ENCODE data around the gene PRKCSH. TPM values are rescaled to one million over a fixed set of nuclear protein-coding genes. Genes with fewer than 3 reads are reported as not detected.
A peak's percentile ranks its signal among the peaks of the same experiment; 100 is the strongest.
"Not testable (repeated sequence)": the region's sequence is repeated elsewhere in the genome, so short reads cannot be mapped to it uniquely, and the experiment has no call there.

Gene PRKCSH
- total RNA-seq, 1 experiment from 2014 or later: 431 TPM

DNA sequence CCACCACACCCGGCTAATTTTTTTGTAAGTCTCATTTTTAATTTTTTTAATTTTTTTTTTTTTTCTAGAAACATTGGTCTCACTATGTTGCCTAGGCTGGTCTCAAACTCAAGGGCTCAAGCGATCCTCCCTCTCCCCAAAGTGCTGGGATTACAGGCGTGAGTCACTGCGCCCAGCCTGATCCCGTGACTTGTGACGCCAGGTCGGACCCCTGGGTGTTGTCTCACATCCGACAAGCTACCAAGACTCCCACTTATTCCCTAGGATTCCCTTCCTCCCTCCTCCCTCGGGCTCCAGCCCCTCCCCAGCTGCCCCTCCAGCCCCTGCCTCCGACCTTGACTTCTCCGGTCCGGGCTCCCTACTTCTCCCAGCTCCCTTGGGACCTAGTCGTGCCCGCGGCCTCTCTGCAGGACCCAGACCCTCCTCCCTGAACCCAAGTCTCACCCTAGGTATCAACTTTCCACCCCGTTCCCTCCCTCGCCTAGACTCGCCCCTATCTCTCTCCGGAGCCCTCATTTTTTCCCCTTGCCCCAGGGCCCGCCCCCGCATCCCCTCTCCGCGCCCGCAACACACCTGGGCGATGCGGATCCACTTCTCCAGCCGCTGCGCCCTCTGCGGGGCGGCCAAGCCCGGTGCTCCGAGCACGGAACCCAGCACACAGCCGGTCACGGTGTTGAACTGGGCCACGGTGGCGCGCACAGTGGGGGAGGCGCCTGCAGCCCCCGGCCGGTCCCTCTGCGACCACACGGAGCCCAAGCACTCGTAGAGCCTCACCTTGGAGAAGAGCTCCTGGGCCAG lies 29.4 kb upstream of the PRKCSH start:
- H2AK5ac ChIP-seq (ENCODE audit: insufficient read length, low read length): no peak overlapping the region
- H2BK20ac ChIP-seq (ENCODE audit: low read depth, low read length, poor library complexity, severe bottlenecking): no peak overlapping the region
- no peak overlapping the region for H4K8ac ChIP-seq (replicated peaks; ENCODE audit: insufficient read length, low read depth, low read length)
- DNase-seq: peak; percentile 79
- no peaks in the 10 kb centered on the region for H3K4me1 ChIP-seq (ENCODE audit: insufficient read depth, low read length)
- H3K4me2 ChIP-seq (ENCODE audit: insufficient read depth, insufficient read length, low read length): no peak overlapping the region
- no peaks in the 10 kb centered on the region for H3K79me2 ChIP-seq (ENCODE audit: insufficient read depth, low read length)
- H4K5ac ChIP-seq (ENCODE audit: insufficient read length, low read depth, low read length): no peak overlapping the region
- Mint-ChIP-seq H3K4me3 (peak overlapping the region in 1 of 2 experiments; percentile 61; a peak in 1 of 5 replicates), H3K4me1 (peaks cover 2 to 6% of the 10 kb centered on the region in 2 experiments; a peak in 1 of 4 replicates), H3K27me3 (ENCODE audit: low read depth) (no peaks in the 10 kb centered on the region), H3K9me3 (no peaks in the 10 kb centered on the region), H3K36me3 (ENCODE audit: insufficient read depth in 1 of 3, low read depth in 3 of 3) (peaks cover 9 to 50% (median 36%) of the 10 kb centered on the region in 3 experiments; a peak in 6 of 7 replicates), H3K27ac (peak overlapping the region in 1 of 3 experiments; percentile 70; a peak in 1 of 7 replicates)
- no peak overlapping the region for H2AFZ ChIP-seq (ENCODE audit: low read length)
- H4K20me1 ChIP-seq (ENCODE audit: control insufficient read depth, insufficient read depth, insufficient read length): no peaks in the 10 kb centered on the region
- H3K27me3 ChIP-seq (ENCODE audit: insufficient read depth, low read length): no peaks in the 10 kb centered on the region
- no peak overlapping the region for H2BK5ac ChIP-seq (ENCODE audit: insufficient read length, low read length)
- H3K4ac ChIP-seq (ENCODE audit: low read depth, low read length): no peak overlapping the region
- H2BK120ac ChIP-seq (ENCODE audit: low read depth, low read length, poor library complexity, severe bottlenecking): no peak overlapping the region
- TF ChIP-seq, protein P1, sequence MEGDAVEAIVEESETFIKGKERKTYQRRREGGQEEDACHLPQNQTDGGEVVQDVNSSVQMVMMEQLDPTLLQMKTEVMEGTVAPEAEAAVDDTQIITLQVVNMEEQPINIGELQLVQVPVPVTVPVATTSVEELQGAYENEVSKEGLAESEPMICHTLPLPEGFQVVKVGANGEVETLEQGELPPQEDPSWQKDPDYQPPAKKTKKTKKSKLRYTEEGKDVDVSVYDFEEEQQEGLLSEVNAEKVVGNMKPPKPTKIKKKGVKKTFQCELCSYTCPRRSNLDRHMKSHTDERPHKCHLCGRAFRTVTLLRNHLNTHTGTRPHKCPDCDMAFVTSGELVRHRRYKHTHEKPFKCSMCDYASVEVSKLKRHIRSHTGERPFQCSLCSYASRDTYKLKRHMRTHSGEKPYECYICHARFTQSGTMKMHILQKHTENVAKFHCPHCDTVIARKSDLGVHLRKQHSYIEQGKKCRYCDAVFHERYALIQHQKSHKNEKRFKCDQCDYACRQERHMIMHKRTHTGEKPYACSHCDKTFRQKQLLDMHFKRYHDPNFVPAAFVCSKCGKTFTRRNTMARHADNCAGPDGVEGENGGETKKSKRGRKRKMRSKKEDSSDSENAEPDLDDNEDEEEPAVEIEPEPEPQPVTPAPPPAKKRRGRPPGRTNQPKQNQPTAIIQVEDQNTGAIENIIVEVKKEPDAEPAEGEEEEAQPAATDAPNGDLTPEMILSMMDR (conservative IDR thresholded peaks at IDR 0.05): peak; percentile 45; the same call in 1 of the 3 replicates
- no peak overlapping the region for H3T11ph ChIP-seq (ENCODE audit: low read length)
- H3K14ac ChIP-seq (ENCODE audit: insufficient read depth, low read length): no peak overlapping the region
- H3K56ac ChIP-seq (ENCODE audit: insufficient read length, low read depth, low read length): no peak overlapping the region
- H3K79me1 ChIP-seq (ENCODE audit: insufficient read depth, low read depth, low read length, poor library complexity, severe bottlenecking): no peaks in the 10 kb centered on the region
- no peaks in the 10 kb centered on the region for H3K9me3 ChIP-seq (ENCODE audit: control insufficient read depth, low read depth, low read length)
- H3K23me2 ChIP-seq (ENCODE audit: insufficient read length, low read depth, low read length, poor library complexity, severe bottlenecking): no peaks in the 10 kb centered on the region
- H2BK15ac ChIP-seq (ENCODE audit: low read depth, low read length): no peak overlapping the region
- H3K23ac ChIP-seq (ENCODE audit: insufficient read length, low read depth, low read length): no peak overlapping the region
- H3K27ac ChIP-seq (ENCODE audit: insufficient read length, low read depth, low read length): no peak overlapping the region
- H4K91ac ChIP-seq (ENCODE audit: insufficient read length, low read depth, low read length): no peak overlapping the region
- no CpG with 5 or more reads among the region's 44 CpGs for WGBS (ENCODE audit: extremely low coverage, insufficient read length, low lambda C conversion rate)
- H3K18ac ChIP-seq (ENCODE audit: insufficient read length, low read depth, low read length): no peak overlapping the region
- H2BK12ac ChIP-seq (ENCODE audit: insufficient read length, low read depth, low read length): no peak overlapping the region
- no peak overlapping the region for H3K9ac ChIP-seq (ENCODE audit: extremely low read depth, insufficient read length, low read length)

DNA sequence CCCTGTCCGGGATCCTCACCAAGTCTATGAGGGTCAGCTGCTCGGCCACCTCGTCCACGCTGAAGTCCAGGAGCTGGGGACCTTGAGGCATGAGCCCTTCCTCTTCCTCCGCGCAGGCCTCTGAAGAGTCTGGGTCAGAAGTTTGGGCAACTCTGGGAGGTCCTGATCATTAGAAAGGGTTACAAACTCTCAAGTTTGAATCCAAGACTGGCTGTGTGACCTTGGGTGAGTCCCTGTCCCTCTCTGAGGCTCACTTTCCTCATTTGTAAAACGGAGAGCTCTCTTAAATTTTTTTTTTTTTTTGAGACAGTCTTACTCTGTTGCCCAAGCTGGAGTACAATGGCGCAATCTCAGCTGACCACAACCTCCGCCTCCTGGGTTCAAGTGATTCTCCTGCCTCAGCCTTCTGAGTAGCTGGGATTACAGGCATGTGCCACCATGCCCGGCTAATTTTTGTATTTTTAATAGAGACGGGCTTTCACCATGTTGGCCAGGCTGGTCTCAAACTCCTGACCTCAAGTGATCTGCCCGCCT lies 28.7 kb upstream of the PRKCSH start:
- not testable (repeated sequence) for H2AFZ ChIP-seq (ENCODE audit: low read length); H3K23ac ChIP-seq (ENCODE audit: insufficient read length, low read depth, low read length); H4K91ac ChIP-seq (ENCODE audit: insufficient read length, low read depth, low read length); H3K9ac ChIP-seq (ENCODE audit: extremely low read depth, insufficient read length, low read length); H3K4ac ChIP-seq (ENCODE audit: low read depth, low read length); H4K20me1 ChIP-seq (ENCODE audit: control insufficient read depth, insufficient read depth, insufficient read length); H4K8ac ChIP-seq (replicated peaks; ENCODE audit: insufficient read length, low read depth, low read length); H4K5ac ChIP-seq (ENCODE audit: insufficient read length, low read depth, low read length); H3K9me3 ChIP-seq (ENCODE audit: control insufficient read depth, low read depth, low read length); H3K4me1 Mint-ChIP-seq; H2BK20ac ChIP-seq (ENCODE audit: low read depth, low read length, poor library complexity, severe bottlenecking); H2BK12ac ChIP-seq (ENCODE audit: insufficient read length, low read depth, low read length); H3T11ph ChIP-seq (ENCODE audit: low read length); H3K18ac ChIP-seq (ENCODE audit: insufficient read length, low read depth, low read length); H3K4me3 Mint-ChIP-seq; H3K23me2 ChIP-seq (ENCODE audit: insufficient read length, low read depth, low read length, poor library complexity, severe bottlenecking); H2BK15ac ChIP-seq (ENCODE audit: low read depth, low read length); H3K27me3 Mint-ChIP-seq (ENCODE audit: low read depth); H3K4me1 ChIP-seq (ENCODE audit: insufficient read depth, low read length); H3K56ac ChIP-seq (ENCODE audit: insufficient read length, low read depth, low read length); H3K27me3 ChIP-seq (ENCODE audit: insufficient read depth, low read length); H3K14ac ChIP-seq (ENCODE audit: insufficient read depth, low read length); H2AK5ac ChIP-seq (ENCODE audit: insufficient read length, low read length); H3K27ac ChIP-seq (ENCODE audit: insufficient read length, low read depth, low read length); H2BK120ac ChIP-seq (ENCODE audit: low read depth, low read length, poor library complexity, severe bottlenecking); H3K79me2 ChIP-seq (ENCODE audit: insufficient read depth, low read length); H3K4me2 ChIP-seq (ENCODE audit: insufficient read depth, insufficient read length, low read length); DNase-seq; H3K27ac Mint-ChIP-seq; H3K79me1 ChIP-seq (ENCODE audit: insufficient read depth, low read depth, low read length, poor library complexity, severe bottlenecking); H3K9me3 Mint-ChIP-seq; H2BK5ac ChIP-seq (ENCODE audit: insufficient read length, low read length)
- WGBS (ENCODE audit: extremely low coverage, insufficient read length, low lambda C conversion rate): no CpG with 5 or more reads among the region's 12 CpGs
- peaks cover 9 to 52% (median 35%) of the 10 kb centered on the region in 3 experiments; a peak in 6 of 7 replicates for H3K36me3 Mint-ChIP-seq (ENCODE audit: insufficient read depth in 1 of 3, low read depth in 3 of 3)

Data from H9 (cell line).